NCI-H2081 treated with DMSO at 0.1 percent for 48 hours (cell line): ENCODE results near the gene COA5.

Experiments
- DNase-seq: peaks from one replicate; lab custom pipeline; 2025; lab: John Stamatoyannopoulos, UW

The COA5 gene

GRCh38 chr2:98551316-98551715 is 57.0 kb downstream of the COA5 start:
- no peak for DNase-seq

- DNase-seq = no peak
Measured at GRCh38 chr2:98550165-98550564, 58.1 kb downstream of the COA5 start.
